Measurements from ENCODE around the gene PROX1.

PROX1 gene

GRCh38 chr1:214018386-214019268 is 30.9 kb downstream of the PROX1 start:
- H3K4me1 ChIP-seq (ENCODE audit: insufficient read depth, low read length, severe bottlenecking) = peaks cover 6% of the 10 kb centered on the region
- H3F3A ChIP-seq (ENCODE audit: insufficient read depth, low read length) = no peaks in the 10 kb centered on the region
- TF ChIP-seq CTCF (IDR thresholded peaks at IDR 0.05; ENCODE audit: low read length) (no peak), EZH2 (IDR thresholded peaks at IDR 0.05; ENCODE audit: borderline replicate concordance, low read length) (no peak)
- H3K9me2 ChIP-seq (ENCODE audit: low read depth, low read length) = no peaks in the 10 kb centered on the region
- H3K27me3 ChIP-seq (ENCODE audit: insufficient read depth, low read length) = no peaks in the 10 kb centered on the region
- no peak overlapping the region for H3K4me3 ChIP-seq (ENCODE audit: low read depth, low read length, poor library complexity, severe bottlenecking)
- H3K36me3 ChIP-seq (ENCODE audit: insufficient read depth, low read length) = peaks cover 47% of the 10 kb centered on the region
- no peak overlapping the region for H2AFZ ChIP-seq (ENCODE audit: low read length)
- H3K9me3 ChIP-seq (ENCODE audit: low read length) = no peaks in the 10 kb centered on the region
- H4K20me1 ChIP-seq (ENCODE audit: insufficient read depth, low read length) = no peaks in the 10 kb centered on the region
- H3K79me2 ChIP-seq (ENCODE audit: insufficient read depth, low read length) = no peaks in the 10 kb centered on the region
- no peak overlapping the region for H3K27ac ChIP-seq (ENCODE audit: low read depth, low read length, poor library complexity, severe bottlenecking)
- no peak overlapping the region for H3K9ac ChIP-seq (ENCODE audit: low read length)
- H3K4me2 ChIP-seq (ENCODE audit: low read length) = no peak overlapping the region

DNA sequence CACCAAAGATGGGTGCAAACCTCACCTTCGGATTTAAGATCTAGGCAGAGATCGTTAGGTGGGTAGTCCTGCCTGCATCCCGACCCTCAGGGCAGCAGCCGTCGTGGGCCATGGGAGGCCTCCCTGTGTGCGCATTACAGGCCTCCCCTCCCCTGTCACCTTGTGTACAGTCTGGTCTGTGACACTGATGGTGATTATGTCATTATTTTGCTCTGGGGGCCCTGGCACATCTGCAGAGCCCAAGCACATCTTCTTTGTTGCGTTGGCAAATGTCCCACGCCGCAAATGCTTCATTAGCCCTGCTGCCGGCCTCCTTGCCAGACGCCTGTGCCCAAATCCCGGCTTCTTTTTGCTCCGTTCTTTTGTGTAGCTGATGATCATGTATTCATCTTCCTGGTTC is 31.7 kb downstream of the PROX1 start:
- H3K4me1 ChIP-seq (ENCODE audit: insufficient read depth, low read length, severe bottlenecking) = peaks cover 6% of the 10 kb centered on the region
- no peaks in the 10 kb centered on the region for H4K20me1 ChIP-seq (ENCODE audit: insufficient read depth, low read length)
- H3K9me2 ChIP-seq (ENCODE audit: low read depth, low read length) = no peaks in the 10 kb centered on the region
- H3K9ac ChIP-seq (ENCODE audit: low read length) = no peak overlapping the region
- H3K4me3 ChIP-seq (ENCODE audit: low read depth, low read length, poor library complexity, severe bottlenecking) = no peak overlapping the region
- H3K36me3 ChIP-seq (ENCODE audit: insufficient read depth, low read length) = peaks cover 42% of the 10 kb centered on the region
- H3K27ac ChIP-seq (ENCODE audit: low read depth, low read length, poor library complexity, severe bottlenecking) = no peak overlapping the region
- no peak overlapping the region for H2AFZ ChIP-seq (ENCODE audit: low read length)
- H3K27me3 ChIP-seq (ENCODE audit: insufficient read depth, low read length) = no peaks in the 10 kb centered on the region
- TF ChIP-seq EZH2 (IDR thresholded peaks at IDR 0.05; ENCODE audit: borderline replicate concordance, low read length) (no peak), CTCF (IDR thresholded peaks at IDR 0.05; ENCODE audit: low read length) (no peak)
- H3K79me2 ChIP-seq (ENCODE audit: insufficient read depth, low read length) = no peaks in the 10 kb centered on the region
- H3K4me2 ChIP-seq (ENCODE audit: low read length) = no peak overlapping the region
- no peaks in the 10 kb centered on the region for H3K9me3 ChIP-seq (ENCODE audit: low read length)
- no peaks in the 10 kb centered on the region for H3F3A ChIP-seq (ENCODE audit: insufficient read depth, low read length)

DNA sequence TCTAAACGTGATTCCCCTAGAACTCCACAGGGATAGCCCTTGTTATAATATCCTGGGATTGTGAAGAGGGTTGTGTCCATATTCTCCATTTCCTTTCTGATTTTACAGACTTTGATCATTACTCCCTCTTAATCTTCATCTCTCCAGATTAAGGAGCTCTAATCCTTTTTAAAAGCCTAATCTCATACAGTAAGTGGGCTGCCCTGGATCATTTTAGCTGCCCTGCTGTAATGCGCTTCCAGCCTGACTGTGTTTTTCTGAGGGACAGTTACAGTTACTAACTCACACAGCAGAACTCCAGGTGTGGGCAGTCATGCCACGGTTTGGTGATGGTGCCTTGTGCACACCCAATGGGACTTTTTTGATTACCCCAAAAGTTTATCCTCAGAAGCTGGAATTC is 33.5 kb downstream of the PROX1 start:
- H3K27me3 ChIP-seq (ENCODE audit: insufficient read depth, low read length) = no peaks in the 10 kb centered on the region
- no peak overlapping the region for H3K9ac ChIP-seq (ENCODE audit: low read length)
- H3K4me3 ChIP-seq (ENCODE audit: low read depth, low read length, poor library complexity, severe bottlenecking) = no peak overlapping the region
- H2AFZ ChIP-seq (ENCODE audit: low read length) = no peak overlapping the region
- no peaks in the 10 kb centered on the region for H3K79me2 ChIP-seq (ENCODE audit: insufficient read depth, low read length)
- no peak overlapping the region for H3K4me2 ChIP-seq (ENCODE audit: low read length)
- no peaks in the 10 kb centered on the region for H3K9me2 ChIP-seq (ENCODE audit: low read depth, low read length)
- no peak overlapping the region for H3K27ac ChIP-seq (ENCODE audit: low read depth, low read length, poor library complexity, severe bottlenecking)
- H3K9me3 ChIP-seq (ENCODE audit: low read length) = no peaks in the 10 kb centered on the region
- peaks cover 6% of the 10 kb centered on the region for H3K4me1 ChIP-seq (ENCODE audit: insufficient read depth, low read length, severe bottlenecking)
- peaks cover 26% of the 10 kb centered on the region for H3K36me3 ChIP-seq (ENCODE audit: insufficient read depth, low read length)
- TF ChIP-seq CTCF (IDR thresholded peaks at IDR 0.05; ENCODE audit: low read length) (no peak), EZH2 (IDR thresholded peaks at IDR 0.05; ENCODE audit: borderline replicate concordance, low read length) (no peak)
- H4K20me1 ChIP-seq (ENCODE audit: insufficient read depth, low read length) = no peaks in the 10 kb centered on the region
- no peaks in the 10 kb centered on the region for H3F3A ChIP-seq (ENCODE audit: insufficient read depth, low read length)
